Measurements from ENCODE around the gene CRB3. TPM values are rescaled to one million over a fixed set of nuclear protein-coding genes. Genes with fewer than 3 reads are reported as not detected.
A peak's percentile ranks its signal among the peaks of the same experiment; 100 is the strongest.

CRB3 gene
- total RNA-seq, 1 donor from 2014 or later = 4.9 TPM

GRCh38 chr19:6480848-6481415, 16.9 kb downstream of the CRB3 start:
- Histone ChIP-seq H3K9me3 (no peaks in the 10 kb centered on the region), H3K4me1 (peaks cover 12% of the 10 kb centered on the region), H3K36me3 (no peaks in the 10 kb centered on the region), H3K27ac (no peak overlapping the region), H3K27me3 (peaks cover 4% of the 10 kb centered on the region), H3K4me3 (peak overlapping the region; percentile 23 to 30)
- TF ChIP-seq POLR2AphosphoS5 (IDR thresholded peaks at IDR 0.05; ENCODE audit: insufficient read depth in 1 of 2, low read depth in 1 of 2) (no peak), CTCF (IDR thresholded peaks at IDR 0.05) (no peak), POLR2A (IDR thresholded peaks at IDR 0.05) (no peak)
- no peak for DNase-seq (ENCODE audit: extremely low spot score in 2 of 2)
- intact Hi-C loops (cut with DNase I) = no loop called here

- Histone ChIP-seq H3K4me3 (peak within 1 kb of the TSS; percentile 23 to 30), H3K27me3 (peaks cover 4% of the 10 kb centered on the region)
- DNase-seq (ENCODE audit: extremely low spot score in 2 of 2) = no peak
Observed at GRCh38 chr19:6481541-6482342, 17.7 kb downstream of the CRB3 start, which contains the start of gene DENND1C. Gene DENND1C, minus strand, starts transcription at chr19:6481787. Its CDS starts 92 bp downstream, at chr19:6481695.

GRCh38 chr19:6482343-6482686, 18.2 kb downstream of the CRB3 start:
- Histone ChIP-seq H3K9me3 (no peaks in the 10 kb centered on the region), H3K27me3 (no peaks in the 10 kb centered on the region), H3K4me1 (no peaks in the 10 kb centered on the region), H3K36me3 (no peaks in the 10 kb centered on the region), H3K4me3 (peak overlapping the region in 1 of 2 donors; percentile 30), H3K27ac (peak overlapping the region; percentile 2)
- no peak for TF ChIP-seq CTCF (IDR thresholded peaks at IDR 0.05)
- no peak for TF ChIP-seq POLR2AphosphoS5 (IDR thresholded peaks at IDR 0.05; ENCODE audit: insufficient read depth in 1 of 2, low read depth in 1 of 2)
- TF ChIP-seq POLR2A (IDR thresholded peaks at IDR 0.05) = no peak
- no peak for DNase-seq (ENCODE audit: extremely low spot score in 2 of 2)
- intact Hi-C loops (cut with DNase I) = no loop called here

More at GRCh38 chr19:6481541-6482342, 17.7 kb downstream of the CRB3 start, which contains the start of gene DENND1C:
- intact Hi-C loops (cut with DNase I) = no loop called here
- Histone ChIP-seq H3K9me3 (no peaks in the 10 kb centered on the region), H3K27ac (peak within 1 kb of the TSS; percentile 2), H3K4me1 (peaks cover 5% of the 10 kb centered on the region), H3K36me3 (no peaks in the 10 kb centered on the region)
- TF ChIP-seq POLR2A (IDR thresholded peaks at IDR 0.05) (no peak), CTCF (IDR thresholded peaks at IDR 0.05) (no peak), POLR2AphosphoS5 (IDR thresholded peaks at IDR 0.05; ENCODE audit: insufficient read depth in 1 of 2, low read depth in 1 of 2) (no peak)

- Histone ChIP-seq H3K36me3 (no peaks in the 10 kb centered on the region), H3K9me3 (no peaks in the 10 kb centered on the region), H3K27ac (no peak overlapping the region), H3K27me3 (no peaks in the 10 kb centered on the region), H3K4me3 (no peak overlapping the region), H3K4me1 (no peaks in the 10 kb centered on the region)
- DNase-seq (ENCODE audit: extremely low spot score in 2 of 2) = no peak
- TF ChIP-seq CTCF (IDR thresholded peaks at IDR 0.05) (no peak), POLR2A (IDR thresholded peaks at IDR 0.05) (no peak), POLR2AphosphoS5 (IDR thresholded peaks at IDR 0.05; ENCODE audit: insufficient read depth in 1 of 2, low read depth in 1 of 2) (no peak)
- intact Hi-C loops (cut with DNase I) = no loop called here
Observed at GRCh38 chr19:6483235-6483634, 19.2 kb downstream of the CRB3 start.

- no peak for DNase-seq (ENCODE audit: extremely low spot score in 2 of 2)
- H3K36me3 ChIP-seq = no peaks in the 10 kb centered on the region
- no peaks in the 10 kb centered on the region for H3K27me3 ChIP-seq
- intact Hi-C loops (cut with DNase I) = no loop called here
- H3K9me3 ChIP-seq = no peaks in the 10 kb centered on the region
- no peak overlapping the region for H3K27ac ChIP-seq
- H3K4me3 ChIP-seq = no peak overlapping the region
- H3K4me1 ChIP-seq = no peaks in the 10 kb centered on the region
- TF ChIP-seq CTCF (IDR thresholded peaks at IDR 0.05) (no peak), POLR2A (IDR thresholded peaks at IDR 0.05) (no peak), POLR2AphosphoS5 (IDR thresholded peaks at IDR 0.05; ENCODE audit: insufficient read depth in 1 of 2, low read depth in 1 of 2) (no peak)
Observed at GRCh38 chr19:6484230-6484629, 20.2 kb downstream of the CRB3 start.

Measured in vagina (tissue), 2 donors.